Skeletal muscle satellite cell (primary cell): ENCODE measurements around the gene OR5K3. TPM values are rescaled to one million over a fixed set of nuclear protein-coding genes. Genes with fewer than 3 reads are reported as not detected.

ENCODE experiments used
- H3K27me3 ChIP-seq: 2 replicates; pipeline ENCODE4 v1.7.0; 2013; ENCODE audit warnings: low read length; ENCODE audit not compliant: control insufficient read depth, insufficient read depth
- H3K36me3 ChIP-seq: 2 replicates; pipeline ENCODE4 v1.7.0; 2013; ENCODE audit warnings: mild to moderate bottlenecking, control low read depth, low read length; ENCODE audit not compliant: insufficient read depth
- H3K4me1 ChIP-seq: 2 replicates; pipeline ENCODE4 v1.7.0; 2013; ENCODE audit warnings: low read length; ENCODE audit not compliant: control insufficient read depth, insufficient read depth
- H3K4me2 ChIP-seq: 2 replicates; pipeline ENCODE4 v1.7.0; 2013; ENCODE audit warnings: mild to moderate bottlenecking, low read length
- H3K4me3 ChIP-seq: 2 replicates; pipeline ENCODE4 v1.7.0; 2013; ENCODE audit warnings: low read length
- H3K9ac ChIP-seq: 2 replicates; pipeline ENCODE4 v1.7.0; 2013; ENCODE audit warnings: mild to moderate bottlenecking, low read depth, low read length, moderate library complexity
- H3K9me3 ChIP-seq: replicated peaks from 2 replicates; pipeline ENCODE4 v1.7.0; 2013; ENCODE audit warnings: mild to moderate bottlenecking, control low read depth, low read length
- total RNA-seq: library from RNA; depleted of rRNA; stranded (reverse); fragments of >200 nt; gene quantifications from 2 replicates; pipeline ENCODE4 v1.2.3, GENCODE V29; 2012; rRNA removed

The OR5K3 gene, protein sequence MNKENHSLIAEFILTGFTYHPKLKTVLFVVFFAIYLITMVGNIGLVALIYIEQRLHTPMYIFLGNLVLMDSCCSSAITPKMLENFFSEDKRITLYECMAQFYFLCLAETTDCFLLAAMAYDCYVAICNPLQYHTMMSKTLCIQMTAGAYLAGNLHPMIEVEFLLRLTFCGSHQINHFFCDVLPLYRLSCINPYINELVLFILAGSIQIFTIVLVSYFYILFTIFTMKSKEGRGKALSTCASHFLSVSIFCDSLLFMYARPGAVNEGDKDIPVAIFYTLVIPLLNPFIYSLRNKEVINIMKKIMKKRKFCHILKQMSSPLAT
- total RNA-seq: not detected in 2 replicates

- no peaks in the 10 kb centered on the region for H3K4me1 ChIP-seq
- H3K9me3 ChIP-seq: no peaks in the 10 kb centered on the region
- H3K4me3 ChIP-seq: no peak within 1 kb of the TSS
- H3K9ac ChIP-seq: no peak within 1 kb of the TSS
- no peaks in the 10 kb centered on the region for H3K36me3 ChIP-seq
- no peak within 1 kb of the TSS for H3K4me2 ChIP-seq
- H3K27me3 ChIP-seq: peaks cover 5% of the 10 kb centered on the region
Observed at GRCh38 chr3:98390366-98390765, at the start of gene OR5K3. TSS of gene OR5K3 (plus strand) at chr3:98390666. CDS start at chr3:98390666, 0 bp downstream.

- no peak overlapping the region for H3K4me3 ChIP-seq
- no peak overlapping the region for H3K9ac ChIP-seq
- no peaks in the 10 kb centered on the region for H3K36me3 ChIP-seq
- H3K9me3 ChIP-seq: no peaks in the 10 kb centered on the region
- no peak overlapping the region for H3K4me2 ChIP-seq
- H3K27me3 ChIP-seq: peaks cover 13% of the 10 kb centered on the region
- no peaks in the 10 kb centered on the region for H3K4me1 ChIP-seq
Observed at GRCh38 chr3:98341758-98342157, 48.7 kb upstream of the OR5K3 start.

DNA sequence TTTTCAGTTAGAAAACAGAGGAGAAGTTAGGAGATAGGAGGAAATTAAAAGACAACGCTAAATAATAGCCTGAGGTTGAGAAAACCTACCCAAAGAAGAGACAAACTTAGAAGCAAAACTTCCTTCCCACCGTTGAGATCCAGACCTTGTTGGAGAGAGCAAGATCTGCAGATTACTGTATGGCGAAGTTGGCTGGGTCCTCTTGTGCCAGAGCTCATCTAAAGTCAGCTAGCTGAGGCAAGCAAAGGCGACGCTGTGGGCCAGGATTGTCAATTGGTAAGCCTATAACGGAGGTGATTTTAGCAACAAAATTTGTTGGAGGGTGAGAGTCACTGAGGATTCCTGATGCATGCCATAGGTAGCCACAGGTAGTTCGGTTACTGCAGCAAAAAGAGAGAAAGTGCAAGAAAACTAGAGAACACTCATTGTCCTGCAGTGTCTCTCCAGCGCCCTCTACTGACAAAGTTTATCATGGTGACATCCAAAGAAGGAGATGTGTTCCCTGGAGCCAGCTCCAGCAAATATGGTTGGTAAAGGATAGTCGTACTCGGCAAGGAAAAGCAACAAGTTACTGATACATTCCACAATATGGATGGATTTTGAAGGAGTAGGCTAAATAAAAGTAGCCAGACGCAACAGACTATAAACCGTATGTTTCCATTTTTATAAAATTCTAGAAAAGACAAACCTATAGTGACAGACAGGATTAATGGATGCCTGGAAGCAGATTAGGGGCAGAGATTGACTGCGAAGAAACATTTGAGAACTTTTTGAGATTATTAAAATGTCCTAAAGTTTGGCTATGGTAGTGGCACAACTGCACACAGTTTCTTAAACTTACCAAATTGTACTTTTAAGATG is 46.6 kb upstream of the OR5K3 start:
- H3K27me3 ChIP-seq: peaks cover 6% of the 10 kb centered on the region
- H3K9me3 ChIP-seq: no peaks in the 10 kb centered on the region
- H3K4me1 ChIP-seq: no peaks in the 10 kb centered on the region
- no peaks in the 10 kb centered on the region for H3K36me3 ChIP-seq
- no peak overlapping the region for H3K4me2 ChIP-seq
- H3K4me3 ChIP-seq: no peak overlapping the region
- H3K9ac ChIP-seq: no peak overlapping the region

GRCh38 chr3:98350082-98350481 is 40.4 kb upstream of the OR5K3 start:
- Histone ChIP-seq H3K4me1 (no peaks in the 10 kb centered on the region), H3K9me3 (no peaks in the 10 kb centered on the region), H3K4me3 (no peak overlapping the region), H3K9ac (no peak overlapping the region), H3K4me2 (no peak overlapping the region), H3K27me3 (peaks cover 5% of the 10 kb centered on the region), H3K36me3 (no peaks in the 10 kb centered on the region)

DNA sequence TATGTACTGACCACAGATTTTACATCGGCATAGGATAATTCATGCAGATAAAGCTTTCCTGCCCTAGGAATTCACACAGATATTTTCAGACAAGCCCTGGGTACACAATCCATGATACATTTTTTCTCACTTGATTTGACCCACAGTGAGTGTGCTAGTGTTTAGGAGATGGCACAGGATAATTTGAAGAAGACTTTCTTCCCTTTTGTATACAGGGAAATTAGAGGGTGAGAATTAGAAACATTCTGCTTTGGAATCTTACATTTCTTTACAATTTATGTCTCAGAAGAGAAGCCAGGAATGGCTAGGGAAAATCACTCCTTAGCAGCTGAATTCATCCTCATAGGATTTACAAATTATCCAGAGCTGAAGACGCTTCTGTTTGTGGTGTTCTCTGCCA is 36.9 kb upstream of the OR5K3 start, which contains the start of gene OR5K4:
TSS of gene OR5K4 (plus strand) at position 301 of the 400 bp plus-strand sequence. CDS start at position 301, 0 bp downstream.
- Histone ChIP-seq H3K9ac (no peak within 1 kb of the TSS), H3K36me3 (no peaks in the 10 kb centered on the region), H3K27me3 (peaks cover 5% of the 10 kb centered on the region), H3K4me3 (no peak within 1 kb of the TSS), H3K4me2 (no peak within 1 kb of the TSS), H3K4me1 (no peaks in the 10 kb centered on the region), H3K9me3 (no peaks in the 10 kb centered on the region)

DNA sequence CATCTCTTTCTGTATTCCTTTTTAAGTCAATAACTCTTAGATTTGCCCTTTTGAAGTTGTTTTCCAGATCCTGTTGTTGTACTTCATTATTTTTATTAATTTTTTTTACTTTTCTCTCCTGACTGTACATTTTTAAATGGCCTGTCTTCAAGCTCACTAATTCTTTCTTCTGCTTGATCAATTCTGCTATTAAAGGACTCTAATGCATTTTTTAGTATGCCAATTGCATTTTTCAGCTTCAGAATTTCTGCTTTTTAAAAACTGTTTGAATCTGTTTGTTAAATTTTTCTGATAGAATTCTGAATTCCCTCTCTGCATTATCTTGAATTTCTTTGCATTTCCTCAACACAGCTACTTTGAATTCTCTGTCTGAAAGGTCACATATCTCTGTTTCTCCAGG is 31.2 kb upstream of the OR5K3 start:
- Histone ChIP-seq H3K4me3 (no peak overlapping the region), H3K27me3 (no peaks in the 10 kb centered on the region), H3K9me3 (no peaks in the 10 kb centered on the region), H3K4me2 (no peak overlapping the region), H3K36me3 (no peaks in the 10 kb centered on the region), H3K9ac (no peak overlapping the region), H3K4me1 (no peaks in the 10 kb centered on the region)

DNA sequence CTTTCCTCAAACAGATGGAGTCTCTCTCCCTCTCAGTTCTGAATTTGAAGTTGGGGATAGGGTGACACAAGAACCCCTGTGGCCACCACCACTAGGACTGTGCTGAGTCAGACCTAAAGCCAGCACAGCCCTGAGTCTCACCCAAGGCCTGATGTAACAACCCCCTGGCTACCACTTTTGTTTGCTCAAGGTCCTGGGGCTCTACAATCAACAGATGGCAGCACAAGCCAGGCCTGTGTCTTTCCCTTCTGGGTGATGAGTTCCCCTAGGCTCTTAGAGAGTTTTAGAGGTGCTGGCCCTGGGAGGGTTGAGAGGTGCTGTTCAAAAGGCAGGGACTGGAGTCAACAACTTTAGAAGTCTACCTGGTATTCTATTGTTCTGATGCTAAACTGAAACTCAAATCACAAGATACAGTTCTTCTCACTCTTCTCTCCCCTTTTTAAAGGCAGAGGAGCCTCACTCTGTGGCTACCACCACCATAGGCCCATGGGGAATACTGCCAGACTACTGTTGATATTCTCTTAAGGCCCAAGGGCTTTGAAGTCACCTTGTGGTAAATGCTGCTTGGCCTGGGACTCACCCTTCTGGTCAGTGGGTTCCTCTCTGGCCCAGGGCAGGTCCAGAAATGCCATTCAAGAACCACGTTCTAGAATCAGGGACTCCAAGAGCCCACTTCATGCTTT is 30.3 kb upstream of the OR5K3 start:
- H3K9ac ChIP-seq: no peak overlapping the region
- no peak overlapping the region for H3K4me2 ChIP-seq
- no peak overlapping the region for H3K4me3 ChIP-seq
- no peaks in the 10 kb centered on the region for H3K4me1 ChIP-seq
- H3K36me3 ChIP-seq: no peaks in the 10 kb centered on the region
- no peaks in the 10 kb centered on the region for H3K27me3 ChIP-seq
- no peaks in the 10 kb centered on the region for H3K9me3 ChIP-seq

- Histone ChIP-seq H3K4me3 (no peak overlapping the region), H3K36me3 (no peaks in the 10 kb centered on the region), H3K9ac (no peak overlapping the region), H3K4me2 (no peak overlapping the region), H3K9me3 (no peaks in the 10 kb centered on the region), H3K27me3 (no peaks in the 10 kb centered on the region), H3K4me1 (no peaks in the 10 kb centered on the region)
Observed at GRCh38 chr3:98360681-98361080, 29.8 kb upstream of the OR5K3 start.

GRCh38 chr3:98361289-98361688 is 29.2 kb upstream of the OR5K3 start:
- Histone ChIP-seq H3K4me1 (no peaks in the 10 kb centered on the region), H3K9me3 (no peaks in the 10 kb centered on the region), H3K4me2 (no peak overlapping the region), H3K9ac (no peak overlapping the region), H3K27me3 (no peaks in the 10 kb centered on the region), H3K36me3 (no peaks in the 10 kb centered on the region), H3K4me3 (no peak overlapping the region)

GRCh38 chr3:98367464-98368246 is 22.8 kb upstream of the OR5K3 start:
- H3K4me2 ChIP-seq: no peak overlapping the region
- H3K4me1 ChIP-seq: no peaks in the 10 kb centered on the region
- H3K9me3 ChIP-seq: no peaks in the 10 kb centered on the region
- no peaks in the 10 kb centered on the region for H3K27me3 ChIP-seq
- H3K36me3 ChIP-seq: no peaks in the 10 kb centered on the region
- H3K9ac ChIP-seq: no peak overlapping the region
- no peak overlapping the region for H3K4me3 ChIP-seq

- Histone ChIP-seq H3K9ac (no peak overlapping the region), H3K9me3 (no peaks in the 10 kb centered on the region), H3K4me2 (no peak overlapping the region), H3K27me3 (no peaks in the 10 kb centered on the region), H3K36me3 (no peaks in the 10 kb centered on the region), H3K4me1 (no peaks in the 10 kb centered on the region), H3K4me3 (no peak overlapping the region)
Observed at GRCh38 chr3:98371186-98371585, 19.3 kb upstream of the OR5K3 start.
